Measurements from ENCODE around the gene CERS1.

The CERS1 gene

DNA sequence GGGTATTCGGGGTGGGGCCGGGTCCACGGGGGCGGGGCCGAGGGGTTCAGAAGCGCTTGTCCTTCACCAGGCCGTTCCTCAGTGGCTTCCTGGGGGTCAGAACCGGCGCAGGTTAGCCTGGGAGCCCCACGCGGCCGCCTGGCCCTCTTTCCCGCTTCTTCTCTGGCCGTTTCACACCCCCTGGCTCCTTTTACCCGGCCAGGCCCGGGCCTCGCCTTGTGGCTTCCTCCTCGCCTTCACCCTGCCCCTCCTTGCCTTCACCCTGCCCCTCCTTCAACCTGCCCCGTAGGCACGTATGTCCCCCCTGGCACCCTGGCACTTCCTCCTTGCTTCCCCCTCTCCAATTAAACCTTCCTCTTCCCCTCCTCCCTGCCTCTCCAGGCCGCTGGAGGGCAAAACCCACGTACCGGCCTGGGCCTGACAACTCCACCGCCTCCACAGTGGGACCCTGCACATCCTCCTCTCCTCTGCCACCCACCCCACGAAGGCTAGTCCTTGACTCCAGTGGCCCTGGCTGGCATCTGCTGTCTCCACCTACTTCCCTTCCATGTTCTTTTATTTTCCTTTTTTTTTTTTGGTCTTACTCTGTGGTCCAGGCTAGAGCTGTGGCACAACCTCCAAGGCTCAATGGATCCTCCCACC, 25.3 kb downstream of the CERS1 start:
- no peak for DNase-seq (ENCODE audit: low read depth)

DNA sequence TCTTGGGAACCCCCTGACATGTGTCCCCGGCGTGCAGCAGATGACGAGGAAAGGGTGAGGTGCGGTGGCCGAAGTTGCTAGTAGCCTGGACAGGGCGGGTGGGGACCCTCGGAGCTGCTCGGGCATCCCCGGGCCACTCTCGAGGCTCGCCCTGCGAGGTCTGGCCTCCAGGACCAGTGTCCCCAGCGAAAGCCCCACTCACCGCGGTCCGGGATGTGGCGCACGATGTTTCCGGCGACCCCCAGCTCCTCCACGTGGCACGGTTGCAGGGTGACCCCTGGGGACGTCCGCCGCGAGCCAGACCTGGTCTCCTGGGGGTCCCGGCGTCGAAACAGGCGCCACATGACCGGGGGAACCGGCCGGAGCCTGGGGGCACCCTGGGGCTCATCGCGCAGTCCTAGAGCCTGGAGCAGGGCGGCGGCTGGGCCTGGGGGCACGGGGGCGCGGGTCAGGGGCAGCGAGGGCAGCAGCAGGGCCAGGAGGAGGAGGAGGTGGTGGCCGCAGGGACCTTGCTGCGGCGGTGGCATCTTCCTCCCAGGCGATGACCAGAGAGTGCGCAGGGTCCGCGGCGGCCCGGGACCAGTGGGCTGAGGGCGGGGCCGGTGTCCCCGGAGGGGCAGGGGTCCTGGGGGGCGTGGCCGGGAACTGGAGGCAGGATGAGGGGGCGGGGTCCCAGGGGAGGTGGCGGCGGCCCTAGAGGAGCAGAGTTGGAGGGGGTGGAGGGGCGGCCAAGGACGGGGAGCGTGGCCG, 26.0 kb downstream of the CERS1 start:
- DNase-seq (ENCODE audit: low read depth) = no peak

GRCh38 chr19:18869023-18869618, 26.8 kb downstream of the CERS1 start:
- no peak for DNase-seq (ENCODE audit: low read depth)

DNA sequence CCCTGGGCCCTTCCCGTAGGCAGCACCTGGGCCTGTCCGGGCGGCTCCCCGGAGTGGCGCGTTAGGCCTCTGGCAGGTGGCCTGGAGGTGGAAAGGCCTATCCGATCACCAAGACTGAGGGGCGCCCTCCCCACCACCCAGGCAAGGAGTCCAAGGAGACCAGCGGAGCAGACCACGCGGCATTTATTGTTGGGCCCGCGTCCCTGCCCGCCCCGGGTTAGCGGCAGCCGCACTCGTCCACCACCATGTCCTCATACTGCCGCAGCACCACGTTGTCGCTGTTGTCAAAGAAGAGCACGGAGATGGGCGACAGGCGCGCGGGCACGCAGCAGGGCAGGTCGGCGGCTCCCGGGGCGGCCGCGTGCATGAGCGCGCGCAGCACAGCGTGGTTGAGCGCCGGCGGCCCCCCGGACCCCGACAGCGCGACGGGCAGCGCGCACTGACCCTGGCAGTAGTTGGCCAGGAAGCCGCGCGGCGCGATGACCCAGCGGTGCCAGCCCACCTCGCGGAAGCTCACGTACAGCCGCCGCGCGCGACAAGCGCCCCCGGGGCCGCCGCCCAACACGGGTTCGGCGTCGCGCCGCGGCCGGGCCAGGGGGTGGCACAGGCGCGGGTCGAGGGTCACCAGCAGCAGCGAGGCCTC, 27.5 kb downstream of the CERS1 start:
- no peak for DNase-seq (ENCODE audit: low read depth)

DNA sequence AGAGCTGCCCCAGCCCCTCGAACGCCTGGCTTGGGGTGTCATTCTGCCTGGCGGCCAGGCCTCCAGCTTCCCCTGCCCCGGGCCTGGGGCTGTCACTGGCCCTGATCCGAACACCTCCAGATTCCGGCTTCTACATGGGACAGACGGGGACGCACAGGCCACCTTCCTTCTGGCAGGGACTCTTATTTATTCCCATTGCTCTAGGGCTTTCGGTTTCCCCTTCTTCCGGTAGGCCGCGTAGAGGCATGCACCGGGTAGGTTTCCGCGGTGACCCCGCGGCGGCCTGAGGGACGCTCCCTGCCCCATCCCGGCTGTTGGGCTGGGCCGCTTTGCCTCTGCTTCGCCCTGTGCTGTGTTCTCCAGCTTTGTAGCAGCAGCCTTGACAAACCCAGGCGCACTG, 28.2 kb downstream of the CERS1 start:
- no peak for DNase-seq (ENCODE audit: low read depth)

GRCh38 chr19:18867199-18867598, 28.8 kb downstream of the CERS1 start:
- DNase-seq (ENCODE audit: low read depth) = no peak

- DNase-seq (ENCODE audit: low read depth) = no peak
These were observed 29.2 kb downstream of the CERS1 start for GRCh38 chr19:18866800-18867123.

DNA sequence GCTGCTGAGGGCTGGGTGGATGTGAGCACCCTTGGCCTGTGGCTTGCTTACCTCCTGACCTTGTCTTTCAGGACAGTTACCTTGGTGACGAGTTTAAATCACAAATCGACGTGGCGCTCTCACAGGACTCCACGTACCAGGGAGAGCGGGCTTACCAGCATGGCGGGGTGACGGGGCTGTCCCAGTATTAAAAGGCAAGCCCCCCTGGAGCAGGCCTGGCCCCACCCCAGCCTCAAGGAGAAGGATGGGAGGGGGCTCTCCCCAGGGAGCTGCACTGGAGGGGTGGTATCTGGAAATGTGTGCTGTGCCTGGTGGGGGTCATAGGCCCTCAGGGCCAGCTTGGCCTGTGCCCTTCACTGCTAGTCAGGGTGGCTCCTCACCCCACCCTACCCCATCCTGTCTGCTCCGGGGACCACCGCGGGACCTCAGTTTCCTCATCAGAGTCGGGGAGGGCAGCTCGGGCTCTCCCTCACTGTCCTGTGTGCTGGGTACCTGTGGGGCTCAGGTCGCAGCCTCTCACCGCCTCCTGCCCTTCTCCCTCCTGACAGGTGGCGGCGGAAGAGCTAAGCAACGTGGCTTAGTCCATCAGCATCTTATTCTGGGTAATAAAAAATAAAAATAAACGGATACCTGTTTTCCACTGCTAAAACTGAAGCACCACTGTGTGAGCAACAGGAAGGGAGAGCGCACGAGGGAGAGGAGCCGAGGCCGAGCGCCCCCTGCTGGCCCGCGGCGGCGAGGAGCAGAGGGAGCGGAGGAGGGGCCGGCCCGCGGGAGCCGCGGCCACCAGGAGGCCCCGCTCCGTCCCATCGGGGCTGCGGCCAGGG, 29.8 kb downstream of the CERS1 start:
- DNase-seq (ENCODE audit: low read depth) = no peak

DNA sequence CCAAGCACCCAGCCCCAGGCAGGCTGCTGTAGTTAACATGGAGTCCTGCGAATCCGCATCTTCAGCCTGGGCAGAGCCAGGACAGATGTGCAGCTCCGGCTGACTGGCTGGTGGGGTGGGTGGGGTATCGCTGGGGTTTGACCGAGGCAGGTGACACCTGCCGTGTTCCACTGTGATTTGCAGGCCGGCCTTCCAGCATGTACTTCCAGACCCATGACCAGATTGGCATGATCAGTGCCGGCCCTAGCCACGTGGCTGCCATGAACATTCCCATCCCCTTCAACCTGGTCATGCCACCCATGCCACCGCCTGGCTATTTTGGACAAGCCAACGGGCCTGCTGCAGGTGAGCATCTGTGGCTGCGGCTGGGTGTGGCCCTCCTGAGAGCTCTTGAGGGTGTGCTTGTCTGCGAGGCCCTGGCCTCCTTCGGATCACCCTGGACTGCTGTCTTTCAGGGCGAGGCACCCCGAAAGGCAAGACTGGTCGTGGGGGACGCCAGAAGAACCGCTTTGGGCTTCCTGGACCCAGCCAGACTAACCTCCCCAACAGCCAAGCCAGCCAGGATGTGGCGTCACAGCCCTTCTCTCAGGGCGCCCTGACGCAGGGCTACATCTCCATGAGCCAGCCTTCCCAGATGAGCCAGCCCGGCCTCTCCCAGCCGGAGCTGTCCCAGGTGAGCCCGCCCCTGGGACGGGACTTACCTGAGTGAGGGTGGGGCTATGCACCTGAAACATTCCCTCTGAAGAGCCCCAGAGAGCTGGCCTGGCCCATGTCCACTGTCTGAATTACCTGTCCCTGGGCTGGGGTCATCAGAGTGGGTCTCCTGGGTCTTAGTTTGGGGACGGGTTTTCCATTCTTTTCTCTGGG, 30.6 kb downstream of the CERS1 start:
- no peak for DNase-seq (ENCODE audit: low read depth)

- no peak for DNase-seq (ENCODE audit: low read depth)
These were observed 32.1 kb downstream of the CERS1 start for GRCh38 chr19:18863843-18864362.

DNA sequence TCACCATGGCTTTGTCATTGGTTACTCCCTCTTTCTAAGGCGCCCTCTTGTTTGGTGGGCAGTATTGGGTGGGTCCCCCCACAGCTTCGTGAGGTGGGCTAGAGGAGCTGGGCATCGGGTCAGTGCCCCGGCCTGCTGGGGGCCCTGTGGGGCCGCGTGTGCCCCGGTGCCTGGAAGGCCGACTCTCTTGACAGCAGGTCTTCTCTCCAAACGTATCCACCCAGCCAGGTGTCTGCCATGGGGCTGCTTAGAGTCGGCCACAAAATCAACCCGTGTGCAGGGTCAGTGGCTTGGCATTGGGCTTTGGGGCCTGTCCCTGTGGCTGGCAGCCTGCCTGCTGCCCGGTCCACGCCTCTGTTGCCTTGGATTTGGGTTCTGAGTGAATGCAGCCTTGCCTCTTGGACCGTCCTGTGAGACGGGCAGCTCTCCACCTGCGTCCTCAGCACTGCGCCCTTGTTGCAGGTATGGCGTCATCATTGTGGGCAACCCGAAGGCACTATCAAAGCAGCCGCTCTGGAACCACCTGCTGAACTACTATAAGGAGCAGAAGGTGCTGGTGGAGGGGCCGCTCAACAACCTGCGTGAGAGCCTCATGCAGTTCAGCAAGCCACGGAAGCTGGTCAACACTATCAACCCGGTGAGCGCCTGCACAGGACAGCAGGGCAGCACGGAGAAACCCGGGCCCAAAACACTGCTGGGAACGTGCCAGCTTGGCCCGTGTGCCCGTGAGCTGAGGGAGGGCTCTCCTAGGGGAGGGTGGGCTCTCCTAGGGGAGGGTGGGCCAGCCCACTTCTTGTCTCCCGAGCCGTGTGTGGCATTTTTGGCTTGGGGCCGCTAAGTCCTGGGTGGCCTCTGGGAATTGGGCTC, 32.7 kb downstream of the CERS1 start:
- no peak for DNase-seq (ENCODE audit: low read depth)

DNA sequence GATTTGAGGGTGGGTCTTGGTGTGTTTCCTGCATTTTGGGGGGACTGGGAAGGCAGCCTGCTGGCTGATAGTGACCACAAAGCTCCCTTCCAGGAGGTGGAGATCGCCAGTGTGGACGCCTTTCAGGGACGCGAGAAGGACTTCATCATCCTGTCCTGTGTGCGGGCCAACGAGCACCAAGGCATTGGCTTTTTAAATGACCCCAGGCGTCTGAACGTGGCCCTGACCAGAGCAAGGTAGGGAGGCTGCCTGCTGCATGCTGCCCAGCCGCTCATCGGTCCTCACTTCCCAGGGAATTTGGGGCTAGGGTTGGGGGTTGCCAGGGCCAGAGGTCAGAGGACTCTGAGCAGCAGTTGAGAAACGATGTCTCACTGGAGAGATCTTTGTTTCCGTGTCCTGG, 34.0 kb downstream of the CERS1 start:
- no peak for DNase-seq (ENCODE audit: low read depth)

GRCh38 chr19:18861235-18861634, 34.7 kb downstream of the CERS1 start:
- no peak for DNase-seq (ENCODE audit: low read depth)

GRCh38 chr19:18860725-18861124, 35.2 kb downstream of the CERS1 start:
- DNase-seq (ENCODE audit: low read depth) = no peak

GRCh38 chr19:18860302-18860700, 35.7 kb downstream of the CERS1 start:
- no peak for DNase-seq (ENCODE audit: low read depth)

- no peak for DNase-seq (ENCODE audit: low read depth)
These were observed 36.2 kb downstream of the CERS1 start for GRCh38 chr19:18859676-18860301.

DNA sequence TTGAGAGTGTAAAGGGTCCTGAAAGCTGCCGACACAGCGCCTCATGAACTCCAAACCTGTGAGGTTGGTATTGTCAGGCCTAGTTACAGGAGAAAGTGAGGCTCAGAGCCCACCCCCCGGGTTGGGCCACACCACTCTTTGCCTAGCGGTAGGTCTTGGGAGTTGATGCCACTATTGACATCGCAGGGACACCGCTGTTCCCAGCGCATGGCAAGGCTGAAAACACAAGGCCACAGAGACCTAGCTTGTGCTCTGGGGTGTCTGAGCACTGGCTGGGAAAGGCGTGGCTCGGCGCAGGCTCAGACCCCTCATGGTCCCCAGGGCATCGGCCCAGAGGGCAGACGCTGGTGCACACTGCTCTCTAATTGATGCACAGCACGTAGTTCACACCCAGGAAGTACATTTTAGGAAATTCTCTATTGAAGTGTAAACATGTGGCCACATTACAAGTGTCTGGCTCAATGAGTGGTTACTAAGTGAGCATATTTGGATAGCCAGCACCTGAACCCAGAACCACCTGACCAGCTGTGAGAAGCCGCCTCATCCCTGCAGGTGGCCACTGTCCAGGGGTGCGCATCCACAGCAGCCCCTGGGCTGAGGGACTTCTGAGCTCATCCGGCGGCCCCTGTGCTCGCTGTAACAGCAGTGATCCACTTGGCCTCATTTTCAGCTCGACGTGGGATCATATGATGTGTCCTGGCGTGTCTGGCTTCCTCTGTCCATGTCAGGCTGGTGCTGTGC, 36.9 kb downstream of the CERS1 start:
- no peak for DNase-seq (ENCODE audit: low read depth)

DNA sequence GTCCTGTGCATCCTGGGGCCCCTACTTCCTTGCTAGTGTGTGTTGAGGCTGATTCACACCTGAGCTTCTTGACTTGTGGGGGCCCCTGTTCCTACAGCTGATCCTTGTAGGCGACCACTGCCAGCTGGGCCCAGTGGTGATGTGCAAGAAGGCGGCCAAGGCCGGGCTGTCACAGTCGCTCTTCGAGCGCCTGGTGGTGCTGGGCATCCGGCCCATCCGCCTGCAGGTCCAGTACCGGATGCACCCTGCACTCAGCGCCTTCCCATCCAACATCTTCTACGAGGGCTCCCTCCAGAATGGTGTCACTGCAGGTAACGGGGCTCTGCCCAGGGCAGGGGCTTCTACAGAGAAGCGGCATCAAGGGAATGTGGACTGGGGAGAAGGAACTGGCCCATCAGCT, 38.7 kb downstream of the CERS1 start:
- no peak for DNase-seq (ENCODE audit: low read depth)
